Skin epidermis (tissue), 12 donors: ENCODE measurements around the gene PCDHGA6.
A peak's percentile ranks its signal among the peaks of the same experiment; 100 is the strongest.
"Not testable (repeated sequence)": the region's sequence is repeated elsewhere in the genome, so short reads cannot be mapped to it uniquely, and the experiment has no call there.

Experiments
- H3K27ac ChIP-seq, 21 experiments: fragments of 200-600 bp; sonication (generic) in 11 of 21; one replicate each; pipeline ENCODE4 v1.5.0; 2020; ENCODE audit warnings: mild to moderate bottlenecking in 3 of 21, inconsistent platforms in 2 of 21, moderate library complexity in 2 of 21
- H3K4me3 ChIP-seq, 7 experiments: fragments of 200-600 bp; sonication (generic) in 2 of 7; one replicate each; pipeline ENCODE4 v1.5.0; 2020; ENCODE audit warnings: inconsistent platforms in 2 of 7, mild to moderate bottlenecking in 2 of 7, moderate library complexity in 1 of 7

PCDHGA6 gene

GRCh38 chr5:141414548-141415274 is 41.0 kb downstream of the PCDHGA6 start:
- H3K27ac ChIP-seq, H3K4me3 ChIP-seq: not testable (repeated sequence)

- not testable (repeated sequence) for H3K4me3 ChIP-seq, H3K27ac ChIP-seq
These were observed 41.6 kb downstream of the PCDHGA6 start for GRCh38 chr5:141415275-141415618.

- Histone ChIP-seq H3K4me3 (peak within 1 kb of the TSS; percentile 16 to 37 (median 25)), H3K27ac (peak within 1 kb of the TSS in 1 of 21 experiments; percentile 12)
These were observed 43.9 kb downstream of the PCDHGA6 start, which contains the start of gene PCDHGB7 for GRCh38 chr5:141417494-141418172. PCDHGB7 (plus strand) TSS chr5:141417677; CDS start chr5:141417860, 183 bp downstream.

GRCh38 chr5:141419074-141419880 is 45.6 kb downstream of the PCDHGA6 start:
- no peak overlapping the region for H3K4me3 ChIP-seq
- H3K27ac ChIP-seq, result no peak overlapping the region

GRCh38 chr5:141420855-141421488 is 47.3 kb downstream of the PCDHGA6 start, which contains the start of gene PCDHGA11:
PCDHGA11 (plus strand) TSS chr5:141421051; CDS start chr5:141421228, 177 bp downstream.
- H3K4me3 ChIP-seq, result peak within 1 kb of the TSS in 4 of 7 experiments; percentile 11 to 32 (median 28)
- H3K27ac ChIP-seq, result no peak within 1 kb of the TSS

GRCh38 chr5:141421489-141421855 is 47.8 kb downstream of the PCDHGA6 start:
- Histone ChIP-seq H3K27ac (no peak overlapping the region), H3K4me3 (peak overlapping the region in 3 of 7 experiments; percentile 11 to 32 (median 32))

GRCh38 chr5:141422742-141423291 is 49.1 kb downstream of the PCDHGA6 start:
- no peak overlapping the region for H3K27ac ChIP-seq
- H3K4me3 ChIP-seq, result no peak overlapping the region

GRCh38 chr5:141427783-141428426 is 54.2 kb downstream of the PCDHGA6 start:
- Histone ChIP-seq H3K4me3 (no peak overlapping the region), H3K27ac (no peak overlapping the region)
